DMS114 treated with DMSO at 0.1 percent for 48 hours (cell line): ENCODE data around the gene CTSE.

ENCODE experiments used
- DNase-seq: peaks from one replicate; lab custom pipeline; 2025; ENCODE audit not compliant: unreplicated experiment; lab: John Stamatoyannopoulos, UW

Gene CTSE

GRCh38 chr1:205994346-205994745 is 29.3 kb downstream of the CTSE start:
- DNase-seq, result no peak

DNA sequence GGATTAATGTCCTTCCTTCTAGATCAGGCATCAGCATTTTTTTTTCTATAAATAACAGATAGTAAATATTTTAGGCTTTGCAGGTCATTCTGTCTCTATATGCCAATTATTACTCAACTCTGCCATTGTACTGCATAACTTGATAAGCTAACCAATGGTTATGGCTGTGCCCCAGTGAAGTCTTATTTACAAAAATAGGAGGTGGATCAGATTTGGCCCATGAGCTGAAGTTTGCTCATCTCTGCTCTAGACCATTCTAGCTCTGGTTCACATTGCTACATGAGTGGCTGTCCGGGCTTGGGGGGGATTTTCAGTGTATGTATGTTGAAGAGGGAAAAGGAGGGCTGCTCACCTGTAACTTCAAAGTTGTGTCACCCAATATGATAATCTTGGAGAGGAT is 30.6 kb downstream of the CTSE start:
- no peak for DNase-seq

DNA sequence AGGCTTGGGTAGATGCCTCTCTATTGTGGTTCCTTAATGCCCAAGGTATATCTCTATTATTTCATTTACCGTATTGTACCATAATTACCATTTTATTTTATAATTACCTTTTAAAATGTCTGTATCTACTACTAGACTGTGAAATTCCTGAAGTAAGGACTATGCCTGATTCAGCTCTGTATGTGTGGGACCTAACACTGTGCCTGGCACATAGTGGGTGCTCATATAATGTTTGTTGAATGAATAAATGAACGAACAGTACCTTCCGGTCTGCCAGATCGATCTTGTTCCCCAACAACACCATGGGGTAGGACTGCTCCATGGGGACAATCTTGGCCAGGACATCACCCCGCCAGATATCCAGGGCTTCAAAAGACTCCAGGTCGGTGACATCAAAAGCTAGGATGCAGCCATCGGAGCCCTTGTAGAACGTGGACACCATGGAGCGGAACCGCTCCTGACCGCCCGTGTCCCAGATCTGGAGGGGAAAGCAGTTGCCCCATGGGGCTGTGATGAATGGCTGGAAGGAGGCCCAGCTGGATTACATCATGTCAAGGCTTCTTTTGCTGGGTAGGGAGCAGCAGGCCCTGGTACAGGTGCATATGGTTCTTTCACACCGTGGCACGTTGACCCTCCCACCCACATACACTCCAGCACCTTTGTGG is 31.3 kb downstream of the CTSE start:
- DNase-seq, result no peak

DNA sequence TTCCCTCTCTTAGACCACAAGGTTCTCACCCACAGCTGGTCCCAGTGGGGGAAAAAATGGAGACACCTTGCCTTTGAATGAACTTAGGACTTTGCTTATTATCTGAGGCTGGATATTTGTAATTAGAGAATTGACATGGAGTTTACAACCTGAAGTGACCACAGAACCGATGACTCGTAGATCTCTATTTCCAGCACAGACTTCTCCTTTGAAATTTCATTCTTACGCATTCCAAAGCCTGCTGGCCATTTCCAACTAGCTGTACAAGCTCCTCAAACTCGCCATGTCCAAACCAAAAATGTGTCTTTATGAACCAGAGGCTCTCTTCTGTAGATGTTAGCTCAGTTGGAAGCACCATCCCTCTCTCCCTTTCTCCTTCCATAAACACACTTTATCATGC is 32.5 kb downstream of the CTSE start:
- DNase-seq, result no peak

DNA sequence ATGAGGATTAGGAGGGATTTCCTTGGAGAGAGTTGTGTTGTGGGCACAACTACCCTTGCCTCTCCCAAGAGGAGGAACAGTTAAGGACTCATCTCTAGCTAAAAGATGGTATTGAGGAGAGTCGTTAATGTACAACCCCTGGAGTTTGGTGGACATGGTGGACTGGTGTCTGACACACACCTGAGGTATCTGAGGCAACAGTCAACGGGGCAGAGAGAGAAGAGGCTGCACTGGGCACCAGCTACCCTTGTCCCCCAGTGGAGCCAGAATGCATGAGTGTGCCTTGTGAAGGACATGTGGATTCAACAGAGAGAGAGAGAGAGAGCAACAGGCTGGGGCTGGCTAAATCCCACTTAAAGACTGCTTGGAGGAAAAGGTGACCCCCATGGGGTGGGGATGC is 33.5 kb downstream of the CTSE start:
- DNase-seq, result no peak

DNA sequence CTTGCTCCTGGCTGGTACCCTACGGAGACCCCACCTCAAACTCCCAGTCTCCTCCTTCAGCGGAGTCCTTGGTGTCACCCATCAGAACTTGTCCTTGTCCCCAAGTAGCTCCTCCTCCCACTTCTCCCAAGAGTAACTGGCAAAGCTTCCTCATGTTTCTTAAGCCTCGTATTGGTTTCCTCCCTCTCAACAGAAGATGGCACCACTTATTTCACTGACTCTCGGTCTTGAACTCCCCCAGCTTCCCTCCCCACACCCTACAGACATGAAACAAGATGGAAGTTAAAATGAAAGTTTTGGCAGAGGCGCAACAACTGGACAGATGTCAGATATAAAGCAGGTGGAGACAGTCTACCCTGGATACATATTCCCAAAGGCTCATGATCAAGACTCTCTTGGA is 33.9 kb downstream of the CTSE start:
- DNase-seq, result no peak

DNA sequence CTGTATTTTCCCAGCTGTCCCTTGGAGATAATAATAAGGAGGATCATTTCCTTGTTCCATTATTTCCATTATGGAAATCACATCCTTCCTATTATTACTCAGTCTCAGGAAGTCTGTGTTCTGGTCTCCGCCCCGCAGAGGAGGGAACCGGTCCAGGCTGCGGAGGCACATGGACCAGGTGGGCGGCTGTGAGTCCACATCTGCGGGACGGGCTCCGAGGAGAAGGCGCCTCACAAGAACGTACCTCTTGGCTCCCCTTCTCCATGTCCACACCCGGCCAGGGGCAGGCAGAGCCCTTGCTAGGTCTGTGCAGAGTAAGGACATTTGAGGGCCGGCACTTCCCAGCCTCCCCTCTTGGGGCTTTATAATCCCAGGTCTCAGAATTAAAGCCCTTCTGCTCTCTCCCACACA is 35.1 kb downstream of the CTSE start:
- DNase-seq, result no peak

GRCh38 chr1:205986861-205987260 is 36.8 kb downstream of the CTSE start:
- DNase-seq, result no peak

DNA sequence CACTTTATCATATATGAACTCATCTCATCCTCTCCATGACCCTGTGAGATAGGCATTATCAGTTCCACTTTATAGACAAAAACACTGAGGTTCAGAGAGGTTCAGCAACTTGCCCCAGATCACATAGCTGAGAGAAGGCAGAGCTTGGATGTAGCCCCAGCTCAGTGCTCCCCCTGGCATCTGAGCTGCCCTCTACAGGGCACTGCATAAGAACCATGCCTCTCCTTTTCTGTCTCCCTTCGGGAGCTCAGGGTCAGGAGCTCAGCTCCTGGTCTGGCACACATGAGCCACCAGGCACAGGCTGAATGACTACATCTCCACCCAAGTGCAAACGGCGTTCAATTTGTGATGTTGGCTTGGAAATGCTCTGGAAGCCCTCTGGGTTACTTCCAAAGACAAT is 37.4 kb downstream of the CTSE start:
- no peak for DNase-seq

- DNase-seq, result no peak
These were observed 38.2 kb downstream of the CTSE start for GRCh38 chr1:205985330-205986005.

- peak; percentile 28 for DNase-seq
These were observed 39.6 kb downstream of the CTSE start for GRCh38 chr1:205983925-205984725.

DNA sequence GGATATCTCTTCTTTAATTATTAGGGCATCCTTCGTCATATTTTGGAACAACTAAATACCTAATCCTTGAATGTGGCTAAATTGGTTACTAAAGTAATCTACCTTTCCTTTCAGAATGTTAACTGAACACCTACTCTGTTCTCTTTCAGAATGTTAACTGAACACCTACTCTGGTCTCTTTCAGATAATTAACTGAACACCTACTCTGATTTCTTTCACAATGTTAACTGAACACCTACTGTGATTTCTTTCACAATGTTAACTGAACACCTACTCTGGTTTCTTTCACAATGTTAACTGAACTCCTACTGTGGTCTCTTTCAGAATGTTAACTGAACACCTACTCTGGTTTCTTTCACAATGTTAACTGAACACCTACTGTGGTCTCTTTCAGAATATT is 42.4 kb downstream of the CTSE start:
- no peak for DNase-seq

GRCh38 chr1:205980237-205980870 is 43.3 kb downstream of the CTSE start:
- DNase-seq, result no peak

DNA sequence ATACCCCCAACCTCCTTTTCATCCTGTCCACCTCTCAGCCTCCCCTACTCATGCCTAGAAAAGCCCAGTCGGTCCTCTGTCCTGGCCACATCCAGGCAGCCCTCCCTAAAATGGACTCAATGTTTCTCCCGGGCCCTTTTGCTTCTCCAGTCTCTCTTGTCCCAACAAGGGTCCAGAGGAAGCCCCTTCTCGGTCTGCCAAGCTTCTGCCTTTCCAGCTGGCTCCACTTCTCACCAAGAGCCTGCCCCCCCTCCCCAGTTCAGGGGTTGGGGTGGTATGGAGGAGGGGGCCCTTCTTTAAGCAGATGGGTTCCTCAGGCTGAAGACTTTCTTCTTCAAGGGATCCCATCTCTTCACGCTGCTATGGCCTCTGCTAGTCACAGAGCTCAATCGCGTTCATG is 44.4 kb downstream of the CTSE start:
- no peak for DNase-seq

- DNase-seq, result no peak
These were observed 45.0 kb downstream of the CTSE start for GRCh38 chr1:205978676-205979075.

GRCh38 chr1:205977402-205978014 is 46.2 kb downstream of the CTSE start:
- DNase-seq, result peak; percentile 65

- no peak for DNase-seq
These were observed 46.8 kb downstream of the CTSE start for GRCh38 chr1:205976708-205977401.

DNA sequence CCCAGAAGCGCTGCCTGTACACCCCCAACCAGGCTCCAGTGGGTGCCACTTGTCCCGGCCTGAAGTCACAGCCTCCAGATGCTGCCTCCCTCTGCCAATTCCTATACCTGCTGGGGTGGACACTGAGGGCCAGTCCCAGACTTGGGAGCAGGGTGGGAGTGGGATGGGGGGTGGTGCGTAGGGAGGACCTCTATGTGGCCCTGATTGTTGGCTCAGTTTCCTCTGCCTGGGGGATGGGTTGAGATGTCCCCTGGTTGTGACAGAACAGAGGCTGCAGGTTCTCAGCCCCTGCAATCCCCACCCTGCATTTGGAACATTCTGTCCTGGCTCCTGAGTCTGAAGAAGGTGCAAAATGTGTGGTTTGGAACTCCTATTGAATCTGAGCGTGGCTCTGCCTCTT is 47.7 kb downstream of the CTSE start:
- no peak for DNase-seq

GRCh38 chr1:205975387-205975998 is 48.2 kb downstream of the CTSE start:
- no peak for DNase-seq

DNA sequence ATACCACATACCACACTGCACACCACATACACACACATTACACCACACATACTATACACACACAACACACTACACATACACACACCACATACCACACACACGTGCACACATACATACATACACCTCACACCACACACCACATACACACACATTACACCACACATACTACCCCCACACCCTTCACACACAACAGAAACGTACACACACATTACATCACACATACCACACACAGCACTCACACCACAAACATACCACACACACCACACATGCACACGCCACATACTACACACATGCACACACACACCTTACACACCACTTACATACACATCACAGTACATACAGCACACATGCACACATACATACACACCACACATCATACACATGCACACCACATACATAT is 49.0 kb downstream of the CTSE start:
- no peak for DNase-seq
